SK-N-SH treated with all-trans-retinoic acid at 6 μM for 48 hours (cell line): ENCODE measurements around the gene IL17RB.

ENCODE experiments used
- ARNTL ChIP-seq: fragments of 450-650 bp; formaldehyde crosslinking; IDR thresholded peaks from 2 replicates; pipeline ENCODE4 v1.5.0; 2020; ENCODE audit warnings: low read depth, mild to moderate bottlenecking, moderate library complexity, borderline replicate concordance
- CREB5 ChIP-seq: fragments of 250-450 bp; sonication (Bioruptor Pico); IDR thresholded peaks from 2 replicates; pipeline ENCODE4 v1.5.1; 2020; ENCODE audit warnings: low read depth, mild to moderate bottlenecking, moderate library complexity
- CSDC2 ChIP-seq: fragments of 250-450 bp; sonication (Bioruptor Pico); IDR thresholded peaks from 2 replicates; pipeline ENCODE4 v1.5.0; 2020; ENCODE audit warnings: mild to moderate bottlenecking, moderate library complexity
- CSRNP3 ChIP-seq: fragments of 250-450 bp; sonication (Bioruptor Pico); IDR thresholded peaks from 2 replicates; pipeline ENCODE4 v1.5.1; 2021; ENCODE audit warnings: mild to moderate bottlenecking, moderate library complexity
- ESRRG ChIP-seq: fragments of 250-450 bp; sonication (Bioruptor Pico); IDR thresholded peaks from 2 replicates; pipeline ENCODE4 v1.6.1; 2021; ENCODE audit warnings: mild to moderate bottlenecking
- ISL1 ChIP-seq: fragments of 250-450 bp; sonication (Bioruptor Pico); IDR thresholded peaks from 2 replicates; pipeline ENCODE4 v2.1.2; 2022; ENCODE audit warnings: mild to moderate bottlenecking, moderate library complexity
- OSR1 ChIP-seq: fragments of 250-450 bp; sonication (Bioruptor Pico); IDR thresholded peaks from 2 replicates; pipeline ENCODE4 v1.8.0; 2022; ENCODE audit warnings: moderate library complexity, mild to moderate bottlenecking, inconsistent platforms
- RARB ChIP-seq: fragments of 250-450 bp; sonication (Bioruptor Pico); IDR thresholded peaks from 2 replicates; pipeline ENCODE4 v1.8.0; 2021; ENCODE audit warnings: mild to moderate bottlenecking, moderate library complexity
- TCF4 ChIP-seq: fragments of 250-450 bp; sonication (Bioruptor Pico); IDR thresholded peaks from 2 replicates; pipeline ENCODE4 v1.8.0; 2021; ENCODE audit warnings: mild to moderate bottlenecking, moderate library complexity, borderline replicate concordance
- ZC3H10 ChIP-seq: fragments of 250-450 bp; sonication (Bioruptor Pico); IDR thresholded peaks from 2 replicates; pipeline ENCODE4 v1.5.1; 2021; ENCODE audit warnings: mild to moderate bottlenecking, moderate library complexity
- ZNF565 ChIP-seq: fragments of 450-650 bp; formaldehyde crosslinking; conservative IDR thresholded peaks from 2 replicates; pipeline ENCODE4 v1.5.0; 2020; ENCODE audit warnings: low read depth, mild to moderate bottlenecking, moderate library complexity

GRCh38 chr3:53804697-53805462 lies 41.5 kb upstream of the IL17RB start:
- TF ChIP-seq CSDC2 (CRISPR knock-in tag) (no peak), ARNTL (no peak), CREB5 (CRISPR knock-in tag) (no peak), CSRNP3 (CRISPR knock-in tag) (no peak), RARB (no peak), ZNF565 (CRISPR knock-in tag) (no peak), ZC3H10 (CRISPR knock-in tag) (no peak), ESRRG (CRISPR knock-in tag) (no peak), ISL1 (CRISPR knock-in tag) (no peak), TCF4 (no peak), OSR1 (CRISPR knock-in tag) (no peak)
